ENCODE results near the gene TMEM169.
A peak's percentile ranks its signal among the peaks of the same experiment; 100 is the strongest.

The TMEM169 gene
- long read RNA-seq = 0 reads

- H3K4me3 ChIP-seq (replicated peaks; ENCODE audit: insufficient read depth, low read length) = peak within 1 kb of the TSS; percentile 56
- H3K27me3 ChIP-seq (ENCODE audit: insufficient read depth, poor library complexity, severe bottlenecking) = peaks cover 35% of the 10 kb centered on the region
- no peak for DNase-seq (ENCODE audit: low read depth in 1 of 2, low spot score in 1 of 2)
- no peak within 1 kb of the TSS for H3K27ac ChIP-seq (replicated peaks)
- TF ChIP-seq POLR2AphosphoS5 (IDR thresholded peaks at IDR 0.05; ENCODE audit: low read depth) (no peak), CTCF (IDR thresholded peaks at IDR 0.05; ENCODE audit: insufficient read depth, low read length) (no peak), SPI1 (IDR thresholded peaks at IDR 0.05; ENCODE audit: borderline replicate concordance, low read depth) (no peak)
These were observed at the start of gene TMEM169, which contains the start of gene PECR for GRCh38 chr2:216081487-216082116. Gene TMEM169, plus strand, starts transcription at chr2:216081919. Its CDS starts 14,045 bp downstream, at chr2:216095964. Gene PECR, minus strand, starts transcription at chr2:216081809. Its CDS starts 68 bp downstream, at chr2:216081741.

- DNase-seq (ENCODE audit: low read depth in 1 of 2, low spot score in 1 of 2) = no peak
- peaks cover 2% of the 10 kb centered on the region for H3K27me3 ChIP-seq (ENCODE audit: insufficient read depth, poor library complexity, severe bottlenecking)
- TF ChIP-seq REST (IDR thresholded peaks at IDR 0.05; ENCODE audit: insufficient replicate concordance, low read depth) (no peak), GABPA (IDR thresholded peaks at IDR 0.05; ENCODE audit: low read depth) (no peak), SPI1 (IDR thresholded peaks at IDR 0.05; ENCODE audit: borderline replicate concordance, low read depth) (no peak), POLR2AphosphoS5 (IDR thresholded peaks at IDR 0.05; ENCODE audit: low read depth) (no peak), CTCF (IDR thresholded peaks at IDR 0.05; ENCODE audit: insufficient read depth, low read length) (no peak)
- no peak overlapping the region for H3K27ac ChIP-seq (replicated peaks)
- no peak overlapping the region for H3K4me3 ChIP-seq (replicated peaks; ENCODE audit: insufficient read depth, low read length)
These were observed 49.6 kb upstream of the TMEM169 start for GRCh38 chr2:216031960-216032689.

- no peak overlapping the region for H3K27ac ChIP-seq (replicated peaks)
- DNase-seq (ENCODE audit: low read depth in 1 of 2, low spot score in 1 of 2) = no peak
- no peak overlapping the region for H3K4me3 ChIP-seq (replicated peaks; ENCODE audit: insufficient read depth, low read length)
- TF ChIP-seq CTCF (IDR thresholded peaks at IDR 0.05; ENCODE audit: insufficient read depth, low read length) = no peak
- no peak for TF ChIP-seq POLR2AphosphoS5 (IDR thresholded peaks at IDR 0.05; ENCODE audit: low read depth)
- peaks cover 2% of the 10 kb centered on the region for H3K27me3 ChIP-seq (ENCODE audit: insufficient read depth, poor library complexity, severe bottlenecking)
These were observed 48.3 kb upstream of the TMEM169 start for GRCh38 chr2:216033403-216033802.

GRCh38 chr2:216034065-216034464 is 47.7 kb upstream of the TMEM169 start:
- H3K27ac ChIP-seq (replicated peaks) = no peak overlapping the region
- no peak for TF ChIP-seq POLR2AphosphoS5 (IDR thresholded peaks at IDR 0.05; ENCODE audit: low read depth)
- TF ChIP-seq SPI1 (IDR thresholded peaks at IDR 0.05; ENCODE audit: borderline replicate concordance, low read depth) = no peak
- TF ChIP-seq REST (IDR thresholded peaks at IDR 0.05; ENCODE audit: insufficient replicate concordance, low read depth) = no peak
- no peak for TF ChIP-seq GABPA (IDR thresholded peaks at IDR 0.05; ENCODE audit: low read depth)
- TF ChIP-seq CTCF (IDR thresholded peaks at IDR 0.05; ENCODE audit: insufficient read depth, low read length) = peak; percentile 72
- H3K4me3 ChIP-seq (replicated peaks; ENCODE audit: insufficient read depth, low read length) = no peak overlapping the region
- peak; percentile 51 to 55 for DNase-seq (ENCODE audit: low read depth in 1 of 2, low spot score in 1 of 2)
- peaks cover 2% of the 10 kb centered on the region for H3K27me3 ChIP-seq (ENCODE audit: insufficient read depth, poor library complexity, severe bottlenecking)

Measured in HL-60 (cell line).